ENCODE data around the gene RARB. TPM values are rescaled to one million over a fixed set of nuclear protein-coding genes. Genes with fewer than 3 reads are reported as not detected.

The RARB gene
- polyA plus RNA-seq, 1 experiment, result 7.8 TPM

DNA sequence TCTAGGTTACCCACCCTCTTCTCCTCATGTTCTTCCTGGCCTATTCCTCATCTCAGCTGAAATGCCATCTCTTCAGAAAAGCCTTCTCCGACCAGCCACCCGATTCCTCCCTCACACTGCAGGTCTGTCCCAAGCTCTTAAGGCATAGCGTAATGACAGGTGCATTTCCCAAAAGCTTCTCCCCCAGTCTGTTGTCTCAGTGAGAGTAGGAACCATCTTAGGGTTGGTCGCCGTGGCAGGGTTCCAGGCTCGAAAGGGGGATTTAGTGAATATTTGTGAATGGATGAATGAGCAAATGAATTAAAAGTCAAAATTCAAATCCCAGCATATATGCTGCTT is 158.1 kb downstream of the RARB start:
- ChIA-PET POLR2A (no interaction called here), CTCF (interaction anchor here (0.9 to 2.6 kb wide), 2 partner anchors 9 to 162 kb away, joined by 3 to 7 read pairs; no protein-coding TSS in a partner anchor)
- Histone ChIP-seq H3K4me3 (ENCODE audit: low read depth, low read length) (no peak overlapping the region), H3K36me3 (ENCODE audit: control insufficient read depth, insufficient read depth, low read length) (no peaks in the 10 kb centered on the region), H3K27me3 (ENCODE audit: control insufficient read depth, insufficient read depth, low read length) (no peaks in the 10 kb centered on the region)
- no peak for DNase-seq (ENCODE audit: low read depth)
- TF ChIP-seq, protein P1, sequence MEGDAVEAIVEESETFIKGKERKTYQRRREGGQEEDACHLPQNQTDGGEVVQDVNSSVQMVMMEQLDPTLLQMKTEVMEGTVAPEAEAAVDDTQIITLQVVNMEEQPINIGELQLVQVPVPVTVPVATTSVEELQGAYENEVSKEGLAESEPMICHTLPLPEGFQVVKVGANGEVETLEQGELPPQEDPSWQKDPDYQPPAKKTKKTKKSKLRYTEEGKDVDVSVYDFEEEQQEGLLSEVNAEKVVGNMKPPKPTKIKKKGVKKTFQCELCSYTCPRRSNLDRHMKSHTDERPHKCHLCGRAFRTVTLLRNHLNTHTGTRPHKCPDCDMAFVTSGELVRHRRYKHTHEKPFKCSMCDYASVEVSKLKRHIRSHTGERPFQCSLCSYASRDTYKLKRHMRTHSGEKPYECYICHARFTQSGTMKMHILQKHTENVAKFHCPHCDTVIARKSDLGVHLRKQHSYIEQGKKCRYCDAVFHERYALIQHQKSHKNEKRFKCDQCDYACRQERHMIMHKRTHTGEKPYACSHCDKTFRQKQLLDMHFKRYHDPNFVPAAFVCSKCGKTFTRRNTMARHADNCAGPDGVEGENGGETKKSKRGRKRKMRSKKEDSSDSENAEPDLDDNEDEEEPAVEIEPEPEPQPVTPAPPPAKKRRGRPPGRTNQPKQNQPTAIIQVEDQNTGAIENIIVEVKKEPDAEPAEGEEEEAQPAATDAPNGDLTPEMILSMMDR (IDR thresholded peaks at IDR 0.05; ENCODE audit: insufficient read depth, low read depth, low read length), result no peak

DNA sequence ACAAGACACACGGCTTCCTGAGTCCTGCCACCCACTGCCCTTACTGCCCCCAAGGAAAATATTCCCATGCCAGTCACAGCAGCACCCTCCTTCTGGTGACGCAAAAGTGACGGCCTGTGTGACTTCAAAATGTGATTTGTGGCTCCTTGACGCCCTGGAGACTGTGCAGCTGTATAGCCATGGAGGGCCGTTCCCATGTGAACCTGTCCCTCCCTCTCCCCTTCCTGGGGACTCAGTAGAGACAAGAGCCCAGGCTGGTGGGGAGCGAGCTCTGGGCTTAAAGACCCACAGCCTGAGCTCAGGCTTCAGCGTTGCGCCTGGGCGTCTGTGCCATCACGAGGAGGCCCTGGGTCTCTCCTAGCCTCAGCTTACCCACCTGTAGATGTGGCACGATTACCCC is 158.5 kb downstream of the RARB start:
- H3K4me3 ChIP-seq (ENCODE audit: low read depth, low read length), result no peak overlapping the region
- DNase-seq (ENCODE audit: low read depth), result no peak
- no peaks in the 10 kb centered on the region for H3K27me3 ChIP-seq (ENCODE audit: control insufficient read depth, insufficient read depth, low read length)
- TF ChIP-seq, protein P1 (IDR thresholded peaks at IDR 0.05; ENCODE audit: insufficient read depth, low read depth, low read length), result no peak
- CTCF ChIA-PET, result interaction anchor here (0.6 to 2.6 kb wide), 5 partner anchors 9 to 162 kb away, joined by 3 to 7 read pairs (median 3); no protein-coding TSS in a partner anchor
- POLR2A ChIA-PET, result no interaction called here
- no peaks in the 10 kb centered on the region for H3K36me3 ChIP-seq (ENCODE audit: control insufficient read depth, insufficient read depth, low read length)

DNA sequence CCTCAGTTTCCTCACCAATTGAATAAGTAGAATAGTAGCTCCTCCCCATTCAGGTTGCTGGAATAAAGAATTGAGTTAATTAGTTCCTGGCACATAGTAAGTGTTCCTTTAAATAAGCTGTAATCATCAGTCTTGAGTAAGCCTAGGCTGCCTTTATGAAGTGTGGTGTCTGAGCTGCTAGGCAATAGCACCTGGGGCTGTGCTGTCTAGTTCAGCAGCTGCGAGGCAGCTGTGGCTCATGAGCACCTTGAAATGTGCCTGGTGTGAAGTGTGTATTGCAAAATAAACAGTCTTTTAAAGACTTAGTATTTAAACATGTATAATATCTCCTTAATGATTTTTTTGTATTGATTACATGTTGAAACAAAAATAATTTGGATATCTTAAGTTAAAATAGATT is 159.0 kb downstream of the RARB start:
- CTCF ChIA-PET, result interaction anchor here (0.6 to 2.6 kb wide), 5 partner anchors 8 to 133 kb away, joined by 3 to 7 read pairs (median 4); no protein-coding TSS in a partner anchor
- no peak for DNase-seq (ENCODE audit: low read depth)
- POLR2A ChIA-PET, result no interaction called here
- H3K36me3 ChIP-seq (ENCODE audit: control insufficient read depth, insufficient read depth, low read length), result no peaks in the 10 kb centered on the region
- no peak overlapping the region for H3K4me3 ChIP-seq (ENCODE audit: low read depth, low read length)
- no peaks in the 10 kb centered on the region for H3K27me3 ChIP-seq (ENCODE audit: control insufficient read depth, insufficient read depth, low read length)
- TF ChIP-seq, protein P1 (IDR thresholded peaks at IDR 0.05; ENCODE audit: insufficient read depth, low read depth, low read length), result no peak

DNA sequence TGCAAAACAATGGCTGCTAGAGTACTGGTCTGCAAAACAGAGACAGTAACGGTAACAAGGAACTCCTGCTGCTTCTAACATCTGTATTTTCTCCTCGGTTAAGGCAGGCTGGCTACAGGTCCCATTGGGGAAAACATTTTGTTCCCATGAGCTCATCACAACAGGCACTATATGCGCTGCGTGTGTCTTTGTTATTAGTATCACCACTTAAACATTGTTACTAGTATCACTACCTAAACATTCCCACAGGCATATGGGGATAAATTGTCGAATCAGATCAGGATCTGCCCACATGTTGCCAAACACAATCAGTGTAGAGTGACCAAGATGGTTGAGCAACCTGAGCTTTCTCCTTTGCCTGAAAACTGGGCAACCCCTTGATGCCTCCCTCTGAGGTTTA is 159.5 kb downstream of the RARB start:
- POLR2A ChIA-PET, result no interaction called here
- no peak for DNase-seq (ENCODE audit: low read depth)
- TF ChIP-seq, protein P1 (IDR thresholded peaks at IDR 0.05; ENCODE audit: insufficient read depth, low read depth, low read length), result no peak
- CTCF ChIA-PET, result interaction anchor here (1.1 to 2.6 kb wide), 4 partner anchors 8 to 79 kb away, joined by 3 to 7 read pairs (median 4); no protein-coding TSS in a partner anchor
- no peaks in the 10 kb centered on the region for H3K36me3 ChIP-seq (ENCODE audit: control insufficient read depth, insufficient read depth, low read length)
- no peak overlapping the region for H3K4me3 ChIP-seq (ENCODE audit: low read depth, low read length)
- H3K27me3 ChIP-seq (ENCODE audit: control insufficient read depth, insufficient read depth, low read length), result no peaks in the 10 kb centered on the region

DNA sequence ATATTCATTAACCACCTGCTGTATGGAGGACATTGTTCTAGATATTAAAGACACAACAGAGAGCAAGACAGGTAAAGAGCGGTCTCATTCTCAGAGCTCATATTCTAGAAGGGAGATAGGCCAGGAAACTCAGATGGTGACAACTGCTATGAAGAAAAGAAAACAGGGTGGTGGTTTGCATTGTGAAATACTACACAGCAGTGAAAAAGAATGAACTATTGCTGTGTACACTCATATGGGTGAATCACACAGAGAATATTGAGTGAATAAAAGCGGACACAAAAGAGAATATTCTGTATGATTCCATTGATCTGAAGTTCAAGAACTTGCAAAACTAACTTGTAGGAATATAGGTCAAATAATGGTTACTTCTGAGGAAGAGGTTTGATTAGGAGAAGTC is 159.9 kb downstream of the RARB start:
- no peak for DNase-seq (ENCODE audit: low read depth)
- no peak overlapping the region for H3K4me3 ChIP-seq (ENCODE audit: low read depth, low read length)
- H3K27me3 ChIP-seq (ENCODE audit: control insufficient read depth, insufficient read depth, low read length), result no peaks in the 10 kb centered on the region
- no peaks in the 10 kb centered on the region for H3K36me3 ChIP-seq (ENCODE audit: control insufficient read depth, insufficient read depth, low read length)
- TF ChIP-seq, protein P1 (IDR thresholded peaks at IDR 0.05; ENCODE audit: insufficient read depth, low read depth, low read length), result no peak
- ChIA-PET CTCF (interaction anchor here (1.2 to 2.3 kb wide), 3 partner anchors 12 to 79 kb away, joined by 4 to 6 read pairs (median 4); no protein-coding TSS in a partner anchor), POLR2A (interaction anchor here (0.5 kb wide), 1 partner anchor 124 kb away, joined by 3 read pairs; no protein-coding TSS in a partner anchor)
